AG04450 (cell line): ENCODE data around the gene CETN3. TPM values are rescaled to one million over a fixed set of nuclear protein-coding genes. Genes with fewer than 3 reads are reported as not detected.
"Not testable (repeated sequence)": the region's sequence is repeated elsewhere in the genome, so short reads cannot be mapped to it uniquely, and the experiment has no call there.

ENCODE experiments used
- CTCF ChIA-PET: fragments of 300-600, 350-600 bp; formaldehyde crosslinking; extraction: SDS; loops from one replicate; lab custom pipeline; 2022; ENCODE audit warnings: antibody characterized with exemption, inconsistent platforms; lab: Charles Lee
- POLR2A ChIA-PET: fragments of 350-600 bp; formaldehyde crosslinking; extraction: SDS; loops from one replicate; lab custom pipeline; 2021; ENCODE audit warnings: antibody characterized with exemption, inconsistent platforms; lab: Yijun Ruan, JAX
- DNase-seq: peaks from one replicate; pipeline ENCODE4 v3.0.0-alpha.2; 2011; ENCODE audit warnings: low read depth, low spot score
- H3K27ac ChIP-seq: one replicate; pipeline ENCODE4 v1.5.1; 2012; ENCODE audit warnings: low read depth, low read length, control low read depth
- H3K27me3 ChIP-seq: one replicate; pipeline ENCODE4 v1.6.0; 2012; ENCODE audit warnings: low read length; ENCODE audit not compliant: control insufficient read depth, insufficient read depth
- H3K4me3 ChIP-seq: 2 replicates; pipeline ENCODE4 v1.5.1; 2011; ENCODE audit warnings: mild to moderate bottlenecking, low read depth, low read length, control low read depth
- H3K9me3 ChIP-seq: 2 replicates; pipeline ENCODE4 v1.5.1; 2012; ENCODE audit warnings: low read length; ENCODE audit not compliant: control insufficient read depth, insufficient read depth
- CTCF ChIP-seq: IDR thresholded peaks from 2 replicates; pipeline ENCODE4 v1.5.1; 2011; ENCODE audit warnings: low read depth, low read length, control low read depth, inconsistent platforms
- polyA plus RNA-seq: library from polyadenylated mRNA; depleted of rRNA; stranded (reverse); fragments of >200 nt; gene quantifications from 2 replicates; pipeline ENCODE4 v1.2.3, GENCODE V29; 2011

CETN3 gene
- polyA plus RNA-seq, 1 experiment, result 24.9 TPM

- Histone ChIP-seq H3K27ac (no peak overlapping the region), H3K27me3 (no peaks in the 10 kb centered on the region), H3K4me3 (no peak overlapping the region), H3K9me3 (no peaks in the 10 kb centered on the region)
- ChIA-PET CTCF (no interaction called here), POLR2A (no interaction called here)
- DNase-seq, result no peak
- no peak for TF ChIP-seq CTCF
Observed at GRCh38 chr5:90379652-90380051, 29.9 kb downstream of the CETN3 start.

- H3K9me3 ChIP-seq, result no peaks in the 10 kb centered on the region
- H3K4me3 ChIP-seq, result no peak overlapping the region
- ChIA-PET POLR2A (no interaction called here), CTCF (interaction anchor here (1.9 kb wide), 1 partner anchor 9 kb away, joined by 8 read pairs; no protein-coding TSS in a partner anchor)
- H3K27ac ChIP-seq, result no peak overlapping the region
- no peak for TF ChIP-seq CTCF
- no peaks in the 10 kb centered on the region for H3K27me3 ChIP-seq
- no peak for DNase-seq
Observed at GRCh38 chr5:90378752-90379151, 30.8 kb downstream of the CETN3 start.

- H3K27ac ChIP-seq, POLR2A ChIA-PET: not testable (repeated sequence)
Observed at GRCh38 chr5:90371269-90371668, 38.3 kb downstream of the CETN3 start.

GRCh38 chr5:90368454-90369246 lies 40.9 kb downstream of the CETN3 start:
- ChIA-PET POLR2A (no interaction called here), CTCF (interaction anchor here (1.3 kb wide), 1 partner anchor 17 kb away, joined by 5 read pairs; no protein-coding TSS in a partner anchor)
- DNase-seq, result no peak
- no peaks in the 10 kb centered on the region for H3K27me3 ChIP-seq
- no peak overlapping the region for H3K4me3 ChIP-seq
- H3K27ac ChIP-seq, result no peak overlapping the region
- TF ChIP-seq CTCF, result no peak
- no peaks in the 10 kb centered on the region for H3K9me3 ChIP-seq

More at GRCh38 chr5:90371269-90371668, 38.3 kb downstream of the CETN3 start:
- DNase-seq, H3K9me3 ChIP-seq, H3K27me3 ChIP-seq, H3K4me3 ChIP-seq, CTCF ChIA-PET: not testable (repeated sequence)

- H3K4me3 ChIP-seq, result no peak overlapping the region
- DNase-seq, result no peak
- H3K27me3 ChIP-seq, result no peaks in the 10 kb centered on the region
- POLR2A ChIA-PET, result no interaction called here
- CTCF ChIA-PET, result no interaction called here
- no peaks in the 10 kb centered on the region for H3K9me3 ChIP-seq
- TF ChIP-seq CTCF, result no peak
- no peak overlapping the region for H3K27ac ChIP-seq
Observed at GRCh38 chr5:90367879-90368278, 41.7 kb downstream of the CETN3 start.
